GM12891 (cell line): ENCODE results near the gene PPM1H.

ENCODE experiments used
- POLR2A ChIP-seq: IDR thresholded peaks from 2 replicates; pipeline ENCODE4 v1.6.1; 2011; ENCODE audit warnings: low read depth, low read length, control low read depth
- POLR2AphosphoS5 ChIP-seq: IDR thresholded peaks from 2 replicates; pipeline ENCODE4 v1.6.1; 2011; ENCODE audit warnings: low read depth, low read length, control low read depth
- SPI1 ChIP-seq: IDR thresholded peaks from 2 replicates; pipeline ENCODE4 v1.6.1; 2011; ENCODE audit warnings: low read depth, low read length, control low read depth

GRCh38 chr12:62873116-62873825 is 61.7 kb downstream of the PPM1H start:
- TF ChIP-seq POLR2A (no peak), POLR2AphosphoS5 (no peak), SPI1 (no peak)
